WI38 (cell line): ENCODE results near the gene NR1D2.

Source experiments
- H3K4me3 ChIP-seq: 2 replicates; pipeline ENCODE4 v1.5.1; 2011; ENCODE audit warnings: low read depth, mild to moderate bottlenecking, control low read depth, low read length
- TF ChIP-seq, protein P1 (sequence below): IDR thresholded peaks from 2 replicates; pipeline ENCODE4 v1.5.1; 2012; ENCODE audit warnings: low read depth, mild to moderate bottlenecking, control low read depth, low read length

The NR1D2 gene

DNA sequence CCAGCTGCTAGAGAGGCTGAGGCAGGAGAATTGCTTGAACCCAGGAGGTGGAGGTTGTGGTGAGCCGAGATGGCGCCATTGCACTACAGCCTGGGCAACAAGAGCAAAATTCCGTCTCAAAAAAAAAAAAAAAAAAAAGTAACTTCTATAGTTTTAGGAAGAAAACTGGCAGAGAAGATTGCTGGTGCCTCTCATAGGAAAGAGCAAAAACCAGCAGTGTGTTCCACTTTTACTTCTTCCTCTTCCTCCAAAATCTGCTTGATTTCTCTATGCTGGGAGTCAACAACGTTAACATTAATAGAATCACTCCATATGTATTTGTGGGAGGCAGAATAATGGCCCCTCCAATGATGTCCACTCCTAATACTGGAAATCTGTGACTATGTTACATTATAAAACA is 12.5 kb upstream of the NR1D2 start:
- no peak overlapping the region for H3K4me3 ChIP-seq
- TF ChIP-seq, protein P1, sequence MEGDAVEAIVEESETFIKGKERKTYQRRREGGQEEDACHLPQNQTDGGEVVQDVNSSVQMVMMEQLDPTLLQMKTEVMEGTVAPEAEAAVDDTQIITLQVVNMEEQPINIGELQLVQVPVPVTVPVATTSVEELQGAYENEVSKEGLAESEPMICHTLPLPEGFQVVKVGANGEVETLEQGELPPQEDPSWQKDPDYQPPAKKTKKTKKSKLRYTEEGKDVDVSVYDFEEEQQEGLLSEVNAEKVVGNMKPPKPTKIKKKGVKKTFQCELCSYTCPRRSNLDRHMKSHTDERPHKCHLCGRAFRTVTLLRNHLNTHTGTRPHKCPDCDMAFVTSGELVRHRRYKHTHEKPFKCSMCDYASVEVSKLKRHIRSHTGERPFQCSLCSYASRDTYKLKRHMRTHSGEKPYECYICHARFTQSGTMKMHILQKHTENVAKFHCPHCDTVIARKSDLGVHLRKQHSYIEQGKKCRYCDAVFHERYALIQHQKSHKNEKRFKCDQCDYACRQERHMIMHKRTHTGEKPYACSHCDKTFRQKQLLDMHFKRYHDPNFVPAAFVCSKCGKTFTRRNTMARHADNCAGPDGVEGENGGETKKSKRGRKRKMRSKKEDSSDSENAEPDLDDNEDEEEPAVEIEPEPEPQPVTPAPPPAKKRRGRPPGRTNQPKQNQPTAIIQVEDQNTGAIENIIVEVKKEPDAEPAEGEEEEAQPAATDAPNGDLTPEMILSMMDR: no peak

DNA sequence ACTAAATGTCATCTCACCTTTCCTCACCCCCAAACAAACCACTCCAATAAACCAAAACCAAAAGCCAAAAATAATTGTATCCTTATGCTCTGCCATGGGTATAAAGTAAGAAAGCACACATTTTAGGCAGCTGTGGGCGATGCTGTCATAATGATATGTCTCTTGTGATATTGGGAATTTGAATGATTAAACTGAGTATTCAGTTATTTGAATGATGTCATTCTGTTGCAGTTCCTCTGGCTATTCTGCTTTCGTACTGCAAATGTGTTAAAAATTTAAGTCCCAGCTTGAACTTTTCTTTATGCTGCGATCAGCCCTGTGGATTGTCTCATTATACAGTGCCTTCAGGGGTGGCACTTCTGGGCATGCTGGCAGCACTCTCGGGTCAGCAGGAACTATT is 10.8 kb upstream of the NR1D2 start:
- no peak overlapping the region for H3K4me3 ChIP-seq
- TF ChIP-seq, protein P1: no peak

DNA sequence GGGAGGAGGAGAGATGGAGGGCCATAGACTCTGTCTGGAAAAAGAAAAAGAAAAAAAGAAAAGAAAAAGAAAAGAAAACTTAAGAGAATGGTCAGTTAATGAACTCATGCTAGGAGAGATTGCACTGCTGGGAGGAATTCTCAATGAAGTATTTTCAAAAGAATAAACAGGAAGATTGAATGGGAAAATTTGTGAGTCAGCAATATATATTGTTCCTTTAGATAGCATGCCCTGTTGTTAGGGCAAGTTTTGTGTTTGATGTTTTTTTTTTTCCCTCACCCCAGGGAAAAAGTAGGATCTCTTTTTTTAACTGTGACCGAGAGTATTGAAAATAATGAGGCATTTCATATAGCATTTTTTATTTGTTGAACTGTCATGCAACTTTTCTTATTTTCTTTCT is 7.8 kb upstream of the NR1D2 start:
- TF ChIP-seq, protein P1: no peak
- H3K4me3 ChIP-seq: no peak overlapping the region

DNA sequence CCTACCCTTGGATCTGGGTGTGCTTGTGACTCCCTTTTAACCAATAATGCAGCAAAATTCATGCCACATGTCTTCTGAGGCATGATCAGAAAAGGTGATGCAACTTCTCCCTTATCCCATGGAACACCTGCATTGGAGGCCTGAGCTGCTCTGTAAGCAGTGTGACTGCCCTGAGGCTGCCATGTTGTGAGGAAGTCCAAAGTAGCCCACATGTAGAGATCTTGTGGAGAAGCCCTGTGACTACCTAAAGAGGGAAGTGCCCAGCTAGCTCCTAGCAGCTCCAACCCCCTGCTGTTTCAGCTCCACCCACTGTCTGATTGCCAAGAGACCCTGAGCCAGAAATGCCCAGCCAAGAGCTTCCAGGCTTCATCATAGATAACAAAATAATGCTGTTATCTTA is 6.4 kb upstream of the NR1D2 start:
- no peak overlapping the region for H3K4me3 ChIP-seq
- TF ChIP-seq, protein P1: no peak

DNA sequence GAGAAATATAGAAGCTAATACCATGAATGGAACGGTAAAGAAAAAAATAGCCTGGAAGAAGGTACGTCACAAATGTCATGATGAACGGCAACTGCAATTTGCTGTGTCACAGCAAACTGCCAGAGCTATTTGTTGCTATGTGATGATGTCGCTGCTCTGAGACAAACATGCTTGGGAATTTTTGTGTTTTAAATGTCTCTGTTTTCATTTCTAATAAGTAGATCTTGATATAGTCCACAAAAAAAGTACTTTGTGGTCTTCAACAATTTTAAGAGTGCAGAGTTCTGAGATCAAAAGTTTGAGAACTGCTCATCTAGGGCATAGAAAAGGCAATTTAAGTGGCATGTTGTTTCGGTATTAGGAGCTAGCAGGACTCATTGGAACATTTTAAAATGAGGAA is 4.3 kb upstream of the NR1D2 start:
- H3K4me3 ChIP-seq: no peak overlapping the region

DNA sequence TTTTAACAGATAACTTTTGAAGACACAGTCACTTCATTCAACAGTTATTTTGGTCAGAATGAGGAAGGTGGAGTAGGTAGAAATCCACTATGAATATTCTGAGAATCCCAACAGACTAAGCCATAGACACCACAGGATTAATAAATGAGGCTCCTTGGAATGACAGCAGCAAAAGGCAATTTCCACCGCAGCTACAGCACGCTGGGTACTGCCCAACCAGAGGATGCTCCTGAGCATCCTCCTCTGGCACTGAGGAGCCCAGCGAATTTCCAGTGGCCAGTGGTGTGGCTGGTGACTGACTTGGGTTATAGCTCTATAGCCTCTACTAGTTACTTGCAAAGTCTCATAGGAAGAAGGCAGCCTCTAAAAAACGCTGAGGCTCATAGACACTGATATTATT is 3.6 kb upstream of the NR1D2 start:
- TF ChIP-seq, protein P1: no peak

More for the DNA sequence above, 4.3 kb upstream of the NR1D2 start:
- TF ChIP-seq, protein P1: no peak

DNA sequence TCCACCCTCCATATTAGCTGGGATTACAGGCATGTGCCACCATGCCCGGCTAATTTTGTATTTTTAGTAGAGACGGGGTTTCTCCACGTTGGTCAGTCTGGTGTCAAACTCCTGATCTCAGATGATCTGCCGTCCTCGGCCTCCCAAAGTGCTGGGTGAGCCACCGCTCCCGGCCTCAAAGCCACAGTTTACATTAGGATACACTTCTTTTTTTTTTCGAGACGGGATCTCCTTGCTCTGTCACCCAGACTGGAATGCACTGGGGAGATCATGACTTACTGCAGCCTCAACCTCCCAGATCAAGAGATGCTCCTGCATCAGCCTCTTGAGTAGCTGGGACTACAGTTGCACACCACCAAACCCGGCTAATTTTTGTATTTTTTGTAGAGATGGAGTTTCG is 2.5 kb upstream of the NR1D2 start:
- H3K4me3 ChIP-seq: no peak overlapping the region
- TF ChIP-seq, protein P1: no peak

More for the DNA sequence above, 3.6 kb upstream of the NR1D2 start:
- no peak overlapping the region for H3K4me3 ChIP-seq
